Endothelial cell of umbilical vein (primary cell): ENCODE data around the gene PLD1. TPM values are rescaled to one million over a fixed set of nuclear protein-coding genes. Genes with fewer than 3 reads are reported as not detected.

Source experiments
- BruUV-seq: library from RNA; stranded (reverse); fragments of 400-500 nt; replicated peaks from 2 replicates; lab custom pipeline; 2021; lab: Mats Ljungman, UMichigan
- CTCF ChIA-PET: fragments of 300-600, 350-600 bp; sonication (Branson Sonifier 250); formaldehyde crosslinking; loops from one replicate; lab custom pipeline; 2021; ENCODE audit warnings: antibody characterized with exemption, inconsistent platforms; lab: Charles Lee
- POLR2A ChIA-PET: fragments of 300-600, 350-600 bp; sonication (Branson Sonifier 250); formaldehyde crosslinking; loops from one replicate; lab custom pipeline; 2021; ENCODE audit warnings: antibody characterized with exemption, inconsistent platforms; lab: Charles Lee
- DNase-seq: peaks from one replicate; pipeline ENCODE4 v3.0.0-alpha.2; 2011; ENCODE audit warnings: low read depth, low spot score
- FAIRE-seq: peaks from 2 replicates; lab custom pipeline; 2011; peaks lifted over from hg19 to GRCh38; lab: Jason Lieb, UNC
- H2AFZ ChIP-seq: 2 replicates; pipeline ENCODE4 v1.6.0; 2012; ENCODE audit warnings: low read depth, low read length, control low read depth, inconsistent platforms
- H3K27ac ChIP-seq: 2 replicates; pipeline ENCODE4 v1.5.1; 2011; ENCODE audit warnings: low read depth, mild to moderate bottlenecking, control low read depth, low read length, moderate library complexity; ENCODE audit not compliant: insufficient read depth
- H3K27me3 ChIP-seq, 2 experiments: 2 replicates each; pipeline versions ENCODE4 v1.6.0 to v1.6.1; 2011; ENCODE audit warnings: low read length in 2 of 2, mixed read lengths in 1 of 2; ENCODE audit not compliant: control insufficient read depth in 2 of 2, insufficient read depth in 2 of 2
- H3K36me3 ChIP-seq, 2 experiments: 2 replicates in 1 of 2; 3 replicates in 1 of 2; pipeline ENCODE4 v1.5.1; 2011; ENCODE audit warnings: low read length in 2 of 2, mild to moderate bottlenecking in 1 of 2, moderate library complexity in 1 of 2; ENCODE audit not compliant: control insufficient read depth in 2 of 2, insufficient read depth in 2 of 2; ENCODE audit errors: extremely low read depth in 1 of 2
- H3K4me1 ChIP-seq: 3 replicates; pipeline ENCODE4 v1.5.1; 2011; ENCODE audit warnings: mild to moderate bottlenecking, low read length; ENCODE audit not compliant: control insufficient read depth, insufficient read depth; ENCODE audit errors: extremely low read depth
- H3K4me2 ChIP-seq: 2 replicates; pipeline ENCODE4 v1.6.1; 2011; ENCODE audit warnings: low read length, control low read depth, mixed read lengths; ENCODE audit not compliant: insufficient read depth
- H3K4me3 ChIP-seq, 3 experiments: fragments of 200-600 bp in 1 of 3; sonication (generic), shearing (Covaris generic) in 1 of 3; replicated peaks in 1 of 3; 2 replicates each; pipeline ENCODE4 v1.5.1; 2011 to 2016; ENCODE audit warnings: control low read depth in 3 of 3, low read length in 3 of 3, mild to moderate bottlenecking in 2 of 3, inconsistent platforms in 1 of 3, low read depth in 1 of 3, moderate library complexity in 1 of 3; ENCODE audit not compliant: insufficient read depth in 1 of 3
- H3K79me2 ChIP-seq: 2 replicates; pipeline ENCODE4 v1.6.0; 2012; ENCODE audit warnings: low read length, inconsistent platforms; ENCODE audit not compliant: control insufficient read depth, insufficient read depth
- H3K9ac ChIP-seq: replicated peaks from 2 replicates; pipeline ENCODE3; 2011; ENCODE audit warnings: low read length, control low read depth; ENCODE audit not compliant: insufficient read depth; ENCODE audit errors: extremely low read depth
- H3K9me1 ChIP-seq: replicated peaks from 3 replicates; pipeline ENCODE4 v1.6.0; 2011; ENCODE audit warnings: mild to moderate bottlenecking, low read length; ENCODE audit not compliant: control insufficient read depth, insufficient read depth; ENCODE audit errors: extremely low read depth
- H3K9me3 ChIP-seq: replicated peaks from 2 replicates; pipeline ENCODE4 v1.5.1; 2012; ENCODE audit warnings: low read length, inconsistent platforms; ENCODE audit not compliant: control insufficient read depth, insufficient read depth
- H4K20me1 ChIP-seq: replicated peaks from 2 replicates; pipeline ENCODE3; 2011; ENCODE audit warnings: mild to moderate bottlenecking, low read length; ENCODE audit not compliant: control insufficient read depth, insufficient read depth; ENCODE audit errors: extremely low read depth
- CTCF ChIP-seq, 2 donors: IDR thresholded peaks; 1 replicate in 1 of 2; 2 replicates in 1 of 2; pipeline ENCODE4 v1.5.1; 2011; ENCODE audit warnings: low read length in 2 of 2, mild to moderate bottlenecking in 2 of 2, moderate library complexity in 2 of 2, control low read depth in 1 of 2, inconsistent platforms in 1 of 2, low read depth in 1 of 2; ENCODE audit not compliant: insufficient read depth in 1 of 2; ENCODE audit errors: extremely low read depth in 1 of 2
- EZH2 ChIP-seq: IDR thresholded peaks from 2 replicates; pipeline ENCODE4 v1.6.1; 2012; ENCODE audit warnings: borderline replicate concordance, low read depth, mild to moderate bottlenecking, moderate library complexity, low read length, inconsistent platforms; ENCODE audit not compliant: severe bottlenecking
- FOS ChIP-seq: IDR thresholded peaks from 2 replicates; pipeline ENCODE4 v1.6.1; 2011; ENCODE audit warnings: mild to moderate bottlenecking, low read length, moderate library complexity, borderline replicate concordance; ENCODE audit not compliant: insufficient read depth
- GATA2 ChIP-seq: IDR thresholded peaks from 2 replicates; pipeline ENCODE4 v1.7.0; 2011; ENCODE audit warnings: low read depth, mild to moderate bottlenecking, moderate library complexity, mixed read lengths, low read length; ENCODE audit not compliant: insufficient read length, insufficient read depth
- JUN ChIP-seq: IDR thresholded peaks from 2 replicates; pipeline ENCODE4 v1.6.1; 2011; ENCODE audit warnings: borderline replicate concordance, low read depth; ENCODE audit not compliant: insufficient read length, insufficient read depth
- MAX ChIP-seq: IDR thresholded peaks from 2 replicates; pipeline ENCODE4 v1.6.1; 2011; ENCODE audit not compliant: insufficient read depth, insufficient read length
- MYC ChIP-seq: IDR thresholded peaks from one replicate; pipeline ENCODE4 v1.6.1; 2011; ENCODE audit warnings: mild to moderate bottlenecking, low read depth, low read length
- POLR2A ChIP-seq: IDR thresholded peaks from 2 replicates; pipeline ENCODE4 v1.6.1; 2012; ENCODE audit warnings: low read depth, mild to moderate bottlenecking, control low read depth, low read length
- POLR2AphosphoS5 ChIP-seq: IDR thresholded peaks from 2 replicates; pipeline ENCODE4 v1.6.1; 2012; ENCODE audit warnings: low read depth, mild to moderate bottlenecking, control low read depth, low read length, moderate library complexity; ENCODE audit not compliant: insufficient read depth
- dilution Hi-C: fragments of 300-500 bp; cut with MboI; formaldehyde crosslinking; loops from one replicate; pipeline ENCODE4 v1.15.0; 2019; ENCODE audit warnings: low sequenced_read_pairs; ENCODE audit not compliant: extremely low pct_ligation_motif_present
- intact Hi-C: fragments of 100-400 bp; cut with micrococcal nuclease; formaldehyde crosslinking; loops from one replicate; pipeline ENCODE4 v1.10.0; 2022
- polyA plus RNA-seq, 4 experiments: library from polyadenylated mRNA; depleted of rRNA in 3 of 4; stranded (reverse) in 3 of 4; unstranded in 1 of 4; fragments of >200 nt; gene quantifications; 2 replicates each; pipeline versions ENCODE4 v1.2.1 to v1.2.3, GENCODE V29; 2011 to 2012; ENCODE audit warnings: missing spikeins in 1 of 4
- total RNA-seq: library from RNA; stranded (reverse); gene quantifications from 2 replicates; pipeline ENCODE4 v1.2.3, GENCODE V29; 2021

PLD1 gene
- total and polyA plus RNA-seq, 2 donors (not counting 3 experiments of a cell fraction or from before 2014, with no cell fraction given), result 42.0 to 108 TPM

GRCh38 chr3:171715155-171715554 is 95.1 kb downstream of the PLD1 start:
- dilution Hi-C loops (no loop called here), intact Hi-C loops (no loop called here)
- H3K9ac ChIP-seq, result no peak overlapping the region
- peaks cover 0 to 4% of the 10 kb centered on the region in 2 experiments for H3K36me3 ChIP-seq
- H3K4me3 ChIP-seq, result no peak overlapping the region
- DNase-seq (no peak), FAIRE-seq (no peak)
- no peak overlapping the region for H3K4me2 ChIP-seq
- no TSS peak for BruUV-seq
- TF ChIP-seq POLR2AphosphoS5 (no peak), CTCF (IDR thresholded peaks at IDR 0.05; ENCODE audit: extremely low read depth in 1 of 2, insufficient read depth in 1 of 2, low read depth in 1 of 2, low read length in 2 of 2) (no peak), EZH2 (no peak), MYC (no peak), FOS (no peak), POLR2A (no peak), JUN (no peak), MAX (no peak), GATA2 (no peak)
- H4K20me1 ChIP-seq, result no peaks in the 10 kb centered on the region
- CTCF ChIA-PET, result interaction anchor here (1.4 kb wide), 1 partner anchor 57 kb away, joined by 3 read pairs; no protein-coding TSS in a partner anchor
- peaks cover 19% of the 10 kb centered on the region for H3K4me1 ChIP-seq
- no peaks in the 10 kb centered on the region for H3K9me3 ChIP-seq
- no peaks in the 10 kb centered on the region for H3K27me3 ChIP-seq
- POLR2A ChIA-PET, result no interaction called here
- H3K79me2 ChIP-seq, result no peaks in the 10 kb centered on the region
- no peak overlapping the region for H3K27ac ChIP-seq
- no peaks in the 10 kb centered on the region for H3K9me1 ChIP-seq
- no peak overlapping the region for H2AFZ ChIP-seq
